NCI-H1417 treated with DMSO at 0.1 percent for 48 hours (cell line): Measurements from ENCODE around the gene RUNX3.
"Not testable (repeated sequence)": the region's sequence is repeated elsewhere in the genome, so short reads cannot be mapped to it uniquely, and the experiment has no call there.

Source experiments
- DNase-seq: peaks from one replicate; lab custom pipeline; 2025; lab: John Stamatoyannopoulos, UW

RUNX3 gene

GRCh38 chr1:24900985-24901781 is 28.9 kb downstream of the RUNX3 start:
- DNase-seq = no peak

GRCh38 chr1:24900486-24900849 is 29.6 kb downstream of the RUNX3 start:
- DNase-seq = no peak

GRCh38 chr1:24899581-24900485 is 30.2 kb downstream of the RUNX3 start:
- no peak for DNase-seq

GRCh38 chr1:24898909-24899439 is 31.1 kb downstream of the RUNX3 start:
- DNase-seq = no peak

- no peak for DNase-seq
Observed at GRCh38 chr1:24898152-24898908, 31.7 kb downstream of the RUNX3 start.

- DNase-seq = no peak
Observed at GRCh38 chr1:24897263-24898151, 32.6 kb downstream of the RUNX3 start.

DNA sequence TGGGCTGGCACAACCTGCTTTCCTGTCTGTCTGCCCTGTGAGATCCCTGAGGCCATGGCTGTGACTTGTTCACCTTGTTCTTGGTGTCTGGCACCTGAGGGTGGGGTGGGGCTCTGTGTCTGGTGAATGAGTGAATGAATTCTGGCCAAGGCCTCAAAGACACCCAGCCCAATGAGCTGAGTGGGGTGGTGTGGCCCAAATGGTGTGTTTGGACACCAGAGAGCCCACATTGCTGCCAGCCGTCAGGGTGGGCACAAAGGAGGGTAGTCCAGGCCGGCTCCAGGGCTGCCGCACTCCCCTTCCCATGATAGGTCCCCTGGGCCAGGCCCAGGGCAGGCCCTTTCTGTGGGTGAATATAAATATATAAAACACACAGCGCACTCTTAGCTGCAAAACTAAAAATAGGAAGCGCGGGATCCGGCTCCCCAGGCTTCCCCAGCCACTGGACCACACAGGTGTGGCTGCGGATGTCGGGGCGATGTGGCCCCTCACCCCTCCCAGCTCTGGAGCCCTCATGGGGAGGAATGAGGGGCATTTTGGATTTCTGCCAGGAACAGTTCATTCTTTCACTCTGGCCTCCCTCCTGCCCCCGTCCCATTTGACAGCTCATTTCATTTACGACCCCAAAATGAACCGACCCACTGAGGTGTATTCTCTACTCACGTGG is 33.3 kb downstream of the RUNX3 start:
- DNase-seq = no peak

DNA sequence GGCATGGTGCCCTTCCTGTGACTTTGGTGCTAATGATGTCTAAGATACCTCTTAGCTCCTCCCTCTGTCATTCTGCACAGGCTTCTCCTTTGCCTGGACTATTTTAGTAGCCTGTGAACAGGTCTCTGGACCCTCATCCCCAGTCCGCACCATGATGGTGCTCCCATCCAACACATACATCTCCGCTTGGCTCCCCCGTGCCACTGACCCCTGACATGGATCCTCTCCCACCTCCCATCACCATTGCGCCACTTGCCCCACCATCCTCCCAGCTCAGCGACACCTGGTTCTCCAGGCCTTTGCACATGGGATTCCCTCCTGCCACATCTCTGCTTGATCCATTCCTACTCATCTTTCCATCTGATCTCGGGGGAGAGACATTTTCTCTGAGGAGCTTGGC is 33.9 kb downstream of the RUNX3 start:
- no peak for DNase-seq

GRCh38 chr1:24895511-24895910 is 34.6 kb downstream of the RUNX3 start:
- DNase-seq = no peak

DNA sequence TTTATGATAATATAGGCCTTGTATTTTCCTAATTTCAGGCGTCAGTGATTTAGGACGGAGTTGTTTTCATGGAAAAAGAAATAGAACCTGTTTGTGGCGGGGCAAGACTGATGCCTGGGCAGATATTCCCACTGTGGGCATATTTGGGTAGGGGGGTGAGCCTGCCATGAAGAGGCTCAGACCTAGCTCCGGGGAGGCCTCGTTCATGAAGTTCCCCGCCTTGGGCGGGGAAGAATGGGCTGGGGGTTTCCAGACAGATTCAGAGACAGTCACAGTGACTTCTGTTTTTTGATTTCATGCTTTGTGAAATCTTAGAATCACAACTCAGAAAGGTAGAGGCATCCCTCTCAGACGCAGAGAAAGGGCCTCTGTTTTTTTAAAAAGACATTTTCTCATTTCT is 36.1 kb downstream of the RUNX3 start:
- no peak for DNase-seq

GRCh38 chr1:24893431-24893830 is 36.6 kb downstream of the RUNX3 start:
- DNase-seq = no peak

DNA sequence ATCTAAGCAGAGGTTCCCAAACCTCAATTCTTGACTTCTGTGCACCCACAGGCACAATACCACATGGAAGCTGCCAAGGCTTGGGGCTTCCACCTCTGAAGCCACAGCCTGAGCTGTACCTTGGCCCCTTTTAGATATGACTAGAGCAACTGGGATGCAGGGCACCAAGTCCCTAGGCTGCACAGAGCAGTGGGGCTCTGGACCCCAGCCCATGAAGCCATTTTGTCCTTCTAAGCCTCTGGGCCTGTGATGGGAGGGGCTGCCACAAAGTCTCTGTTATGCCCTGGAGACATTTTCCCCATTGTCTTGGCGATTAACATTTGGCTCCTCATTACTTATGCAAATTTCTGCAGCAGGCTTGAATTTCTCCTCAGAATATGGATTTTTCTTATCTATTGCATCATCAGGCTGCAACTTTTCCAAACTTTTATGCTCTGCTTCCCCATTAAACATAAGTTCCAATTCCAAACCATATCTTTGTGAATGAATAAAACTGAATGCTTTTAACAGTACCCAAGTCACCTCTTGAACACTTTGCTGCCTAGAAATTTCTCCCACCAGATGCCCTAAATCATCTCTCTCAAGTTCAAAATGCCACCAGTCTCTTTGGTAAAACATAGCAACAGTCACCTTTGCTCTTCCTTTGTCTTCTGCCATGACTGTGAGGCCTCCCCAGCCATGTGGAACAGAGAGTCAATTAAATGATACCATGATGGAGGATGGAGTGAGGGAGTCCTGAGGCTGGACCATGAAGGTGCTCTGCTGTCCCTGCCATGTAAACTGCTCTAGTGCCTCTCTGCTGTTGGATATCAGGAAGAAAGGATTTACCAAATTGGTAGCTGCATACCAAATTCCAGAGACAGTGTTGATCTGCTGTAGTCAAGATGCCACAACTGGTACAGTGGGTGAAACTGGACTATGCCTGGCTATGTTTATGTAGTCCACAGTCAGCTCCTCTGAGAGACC is 37.6 kb downstream of the RUNX3 start:
- DNase-seq = no peak

DNA sequence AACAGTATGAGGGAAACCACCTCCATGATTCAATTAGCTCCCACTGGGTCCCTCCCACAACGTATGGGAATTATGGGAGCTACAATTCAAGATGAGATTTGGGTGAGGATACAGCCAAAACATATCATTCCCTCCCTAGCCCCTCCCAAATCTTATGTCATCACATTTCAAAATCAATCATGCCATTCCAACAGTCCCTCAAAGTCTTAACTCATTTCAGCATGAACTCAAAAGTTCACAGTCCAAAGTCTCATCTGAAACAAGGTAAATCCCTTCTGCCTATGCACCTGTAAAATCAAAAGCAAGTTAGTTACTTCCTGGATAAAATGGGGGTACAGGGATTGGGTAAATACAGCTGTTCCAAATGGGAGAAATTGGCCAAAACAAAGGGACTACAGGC is 38.7 kb downstream of the RUNX3 start:
- not testable (repeated sequence) for DNase-seq

DNA sequence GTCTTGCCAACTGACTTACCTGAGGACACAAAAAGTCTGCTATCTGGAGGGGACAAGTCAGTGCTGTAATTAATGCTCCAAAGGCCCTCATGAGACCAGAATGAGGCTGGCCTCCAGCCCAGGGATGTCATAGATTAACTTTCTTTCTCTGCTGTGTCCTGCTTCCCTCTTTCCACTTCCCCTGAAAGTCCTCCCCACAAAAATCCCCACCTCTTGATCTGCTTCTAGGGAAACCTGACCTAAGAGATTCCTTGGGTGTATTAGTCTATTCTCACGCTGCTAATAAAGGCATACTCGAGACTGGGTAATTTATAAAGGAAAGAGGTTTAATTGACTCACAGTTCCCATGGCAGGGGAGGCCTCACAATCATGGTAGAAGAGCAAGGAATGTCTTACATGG is 39.2 kb downstream of the RUNX3 start:
- DNase-seq = no peak

DNA sequence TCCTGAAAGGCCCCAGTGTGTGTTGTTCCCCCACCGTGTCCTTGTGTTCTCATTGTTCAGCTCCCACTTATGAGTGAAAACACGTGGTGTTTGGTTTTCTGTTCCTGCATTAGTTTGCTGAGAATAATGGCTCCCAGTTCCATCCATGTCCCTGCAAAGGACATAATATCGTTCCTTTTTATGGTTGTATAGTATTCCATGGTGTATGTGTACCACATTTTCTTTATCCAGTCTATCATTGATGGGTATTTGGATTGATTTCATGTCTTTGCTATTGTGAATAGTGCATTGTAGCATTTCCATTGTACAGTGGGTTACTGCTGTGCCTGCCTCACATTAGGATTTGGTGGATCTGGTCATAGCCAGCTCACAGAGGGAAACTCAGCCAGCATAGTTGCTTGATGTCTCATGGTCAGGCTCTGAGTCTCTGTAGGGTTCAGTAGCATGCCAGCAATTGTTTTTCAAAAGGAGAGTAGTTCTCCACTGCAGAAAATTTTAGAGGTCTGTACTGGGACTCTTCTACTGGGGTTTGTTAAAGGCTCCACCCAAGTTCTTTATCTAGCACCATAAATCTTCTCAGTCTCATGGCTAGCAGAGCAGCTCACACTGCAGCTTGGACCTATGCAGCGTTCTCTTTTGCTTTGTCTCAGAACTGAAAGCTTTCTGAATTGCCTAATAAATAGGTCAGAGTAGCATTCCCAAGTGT is 41.0 kb downstream of the RUNX3 start:
- no peak for DNase-seq

DNA sequence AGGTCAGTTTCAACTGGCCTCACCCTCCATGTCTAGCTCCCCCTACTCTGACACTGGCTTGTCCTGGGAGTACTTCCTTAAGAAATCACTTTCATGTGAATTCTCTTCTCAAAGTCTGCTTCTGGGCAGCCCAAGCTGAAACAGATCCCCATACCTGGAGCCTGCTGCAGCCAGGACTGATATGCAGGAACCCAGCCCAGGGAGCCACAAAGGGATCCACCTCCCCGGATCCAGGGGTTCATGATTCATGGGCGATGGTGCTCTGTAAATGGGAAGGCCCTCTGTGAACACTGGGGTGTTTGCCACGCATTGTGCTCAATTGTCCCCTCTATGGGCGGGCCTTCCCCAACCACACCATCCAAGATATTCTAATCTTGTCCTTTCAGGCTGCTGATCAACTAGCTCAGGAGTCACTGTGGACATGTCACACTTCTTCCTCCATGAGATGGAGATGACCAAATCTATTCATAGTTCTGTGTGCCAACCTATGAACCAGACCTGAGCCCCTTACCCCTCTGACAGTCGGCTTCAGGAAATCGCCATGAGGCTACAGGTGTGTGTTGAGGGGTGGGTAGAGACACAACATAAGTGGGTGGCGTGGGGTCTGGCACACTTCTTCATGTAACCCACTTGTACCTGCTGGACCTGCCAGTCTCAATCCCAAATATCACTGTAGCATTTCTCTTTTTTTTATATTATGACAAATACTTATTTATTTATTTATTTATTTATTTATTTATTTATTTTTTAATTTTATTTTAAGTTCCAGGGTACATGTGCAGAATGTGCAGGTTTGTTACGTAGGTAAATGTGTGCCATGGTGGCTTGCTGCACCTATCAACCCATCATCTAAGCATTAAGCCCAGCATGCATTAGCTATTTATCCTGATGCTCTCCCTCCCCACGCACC is 41.8 kb downstream of the RUNX3 start:
- no peak for DNase-seq

DNA sequence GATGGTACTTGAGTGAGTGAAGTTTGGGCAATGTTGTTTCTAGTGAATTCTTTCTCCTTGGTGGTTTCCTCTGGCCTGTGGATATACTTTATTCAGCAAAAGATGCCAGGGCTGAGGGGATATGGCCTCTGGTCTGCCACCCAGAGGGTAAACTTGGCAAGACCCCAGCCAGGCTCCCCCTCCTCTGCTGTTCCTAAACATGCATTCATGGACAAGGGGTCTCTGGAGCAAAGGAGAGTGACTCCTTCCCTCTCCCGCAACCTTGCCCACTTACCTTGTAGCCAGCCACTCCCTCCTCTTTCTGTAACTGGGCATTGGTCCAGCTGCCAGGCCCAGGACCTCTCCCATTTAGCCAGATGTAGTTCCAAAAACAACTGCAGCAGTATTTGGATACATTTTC is 43.8 kb downstream of the RUNX3 start:
- no peak for DNase-seq

DNA sequence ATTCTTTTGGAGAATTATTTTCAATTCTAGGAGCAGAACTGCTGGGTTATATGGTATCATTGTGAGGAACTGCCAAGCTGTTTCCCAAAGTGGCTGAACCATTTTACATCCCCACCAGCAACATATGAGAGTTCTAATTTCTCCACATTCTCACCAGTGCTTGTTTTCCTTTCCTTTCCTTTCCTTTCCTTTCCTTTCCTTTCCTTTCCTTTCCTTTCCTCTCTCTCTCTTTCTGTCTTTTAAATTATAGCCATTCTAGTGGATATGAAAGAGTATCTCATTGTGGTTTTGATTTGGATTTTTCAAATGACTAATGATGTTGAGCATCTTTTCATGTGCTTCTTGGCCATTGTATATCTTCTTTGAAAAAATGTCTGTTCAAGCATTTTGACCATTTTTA is 45.3 kb downstream of the RUNX3 start:
- DNase-seq = no peak
